CD14-positive monocyte (primary cell): ENCODE results near the gene TCF7. TPM values are rescaled to one million over a fixed set of nuclear protein-coding genes. Genes with fewer than 3 reads are reported as not detected.

Source experiments
- DNase-seq, 3 donors: peaks; one replicate each; pipeline ENCODE4 v3.0.0-alpha.2; 2011 to 2022
- H2AFZ ChIP-seq: 2 replicates; pipeline ENCODE4 v1.6.0; 2012; ENCODE audit warnings: mild to moderate bottlenecking, low read depth, low read length, inconsistent platforms; ENCODE audit not compliant: insufficient read depth, poor library complexity, severe bottlenecking
- H3K27ac ChIP-seq, 2 donors: 1 replicate in 1 of 2; 2 replicates in 1 of 2; pipeline ENCODE4 v1.5.1; 2012 to 2013; ENCODE audit warnings: low read length in 2 of 2, control low read depth in 1 of 2, inconsistent platforms in 1 of 2, low read depth in 1 of 2, mild to moderate bottlenecking in 1 of 2
- H3K27me3 ChIP-seq, 2 donors: one replicate each; pipeline versions ENCODE4 v1.6.0 to v1.6.1; 2011 to 2013; ENCODE audit warnings: low read length in 2 of 2; ENCODE audit not compliant: control insufficient read depth in 2 of 2, insufficient read depth in 2 of 2
- H3K36me3 ChIP-seq, 2 donors: replicated peaks in 1 of 2; 1 replicate in 1 of 2; 2 replicates in 1 of 2; pipeline versions ENCODE4 v1.5.1 to v1.6.1; 2012 to 2013; ENCODE audit warnings: low read length in 2 of 2, control low read depth in 1 of 2, inconsistent platforms in 1 of 2, mild to moderate bottlenecking in 1 of 2; ENCODE audit not compliant: insufficient read depth in 2 of 2, control insufficient read depth in 1 of 2
- H3K4me1 ChIP-seq, 2 donors: 1 replicate in 1 of 2; 2 replicates in 1 of 2; pipeline versions ENCODE4 v1.5.1 to v1.6.1; 2012 to 2013; ENCODE audit warnings: low read length in 2 of 2, control low read depth in 1 of 2, inconsistent platforms in 1 of 2, mild to moderate bottlenecking in 1 of 2, moderate library complexity in 1 of 2; ENCODE audit not compliant: insufficient read depth in 2 of 2, control insufficient read depth in 1 of 2
- H3K4me2 ChIP-seq: replicated peaks from 2 replicates; pipeline ENCODE3; 2012; ENCODE audit warnings: low read length, moderate library complexity, mild to moderate bottlenecking; ENCODE audit not compliant: poor library complexity, severe bottlenecking; ENCODE audit errors: extremely low read depth
- H3K4me3 ChIP-seq, 3 experiments: fragments of 200-600 bp in 1 of 3; sonication (generic) in 1 of 3; replicated peaks in 1 of 3; 1 replicate in 2 of 3; 2 replicates in 1 of 3; pipeline ENCODE4 v1.5.1; 2011 to 2013; ENCODE audit warnings: low read length in 3 of 3, mild to moderate bottlenecking in 3 of 3, control low read depth in 2 of 3, low read depth in 2 of 3, inconsistent platforms in 1 of 3, moderate library complexity in 1 of 3
- H3K79me2 ChIP-seq: 2 replicates; pipeline ENCODE4 v1.6.0; 2012; ENCODE audit warnings: mild to moderate bottlenecking, control low read depth, inconsistent platforms, low read length, moderate library complexity; ENCODE audit not compliant: insufficient read depth
- H3K9ac ChIP-seq: 2 replicates; pipeline ENCODE4 v1.6.0; 2017; ENCODE audit warnings: low read length, mild to moderate bottlenecking; ENCODE audit not compliant: insufficient read depth, poor library complexity, severe bottlenecking
- H3K9me3 ChIP-seq, 2 donors: replicated peaks in 1 of 2; 1 replicate in 1 of 2; 2 replicates in 1 of 2; pipeline versions ENCODE4 v1.5.1 to v1.6.1; 2012 to 2013; ENCODE audit warnings: low read length in 2 of 2, control low read depth in 1 of 2; ENCODE audit not compliant: control insufficient read depth in 1 of 2, insufficient read depth in 1 of 2
- H4K20me1 ChIP-seq: 2 replicates; pipeline ENCODE4 v1.6.0; 2012; ENCODE audit warnings: mild to moderate bottlenecking, low read length, control low read depth, moderate library complexity; ENCODE audit not compliant: insufficient read depth
- H3K27ac Mint-ChIP-seq, 7 donors: one replicate each; pipeline ENCODE4 v1.8.0; 2020; ENCODE audit warnings: mild to moderate bottlenecking in 7 of 7, mixed read lengths in 7 of 7, moderate library complexity in 6 of 7, inconsistent platforms in 2 of 7
- H3K27me3 Mint-ChIP-seq, 3 donors: one replicate each; pipeline ENCODE4 v1.8.0; 2021 to 2022; ENCODE audit warnings: low read depth in 3 of 3, mild to moderate bottlenecking in 3 of 3, mixed read lengths in 3 of 3, moderate library complexity in 3 of 3, inconsistent platforms in 1 of 3
- H3K36me3 Mint-ChIP-seq, 2 donors: one replicate each; pipeline ENCODE4 v1.8.0; 2020; ENCODE audit warnings: mixed read lengths in 2 of 2, inconsistent platforms in 1 of 2, mild to moderate bottlenecking in 1 of 2
- H3K4me1 Mint-ChIP-seq: one replicate; pipeline ENCODE4 v1.8.0; 2020; ENCODE audit warnings: mild to moderate bottlenecking, mixed read lengths
- H3K4me3 Mint-ChIP-seq, 2 donors: one replicate each; pipeline ENCODE4 v1.8.0; 2020; ENCODE audit warnings: mild to moderate bottlenecking in 2 of 2, mixed read lengths in 2 of 2, moderate library complexity in 1 of 2
- H3K9me3 Mint-ChIP-seq, 7 donors: one replicate each; pipeline ENCODE4 v1.8.0; 2020 to 2022; ENCODE audit warnings: mixed read lengths in 7 of 7, mild to moderate bottlenecking in 6 of 7, moderate library complexity in 6 of 7, inconsistent platforms in 2 of 7
- CTCF ChIP-seq: fragments of 200-600 bp; IDR thresholded peaks from one replicate; pipeline ENCODE4 v1.8.0; 2022; ENCODE audit warnings: antibody characterized with exemption, mild to moderate bottlenecking
- WGBS: methylation state at CpG from one replicate; pipeline ENCODE4 v1.1.5; 2013; ENCODE audit warnings: missing lambda C conversion rate; ENCODE audit not compliant: insufficient coverage; 5-methylcytosine and 5-hydroxymethylcytosine counted together
- intact Hi-C, 2 donors: fragments of 100-400 bp; cut with micrococcal nuclease; formaldehyde crosslinking; loops; one replicate each; pipeline versions ENCODE4 v1.15.0 to v1.15.1; 2023
- polyA plus RNA-seq, 3 donors: library from polyadenylated mRNA; depleted of rRNA in 1 of 3; unstranded in 2 of 3; stranded (reverse) in 1 of 3; fragments of 300-500 nt in 2 of 3; fragments of >200 nt in 1 of 3; fragmentation: Illumina TruSeq in 2 of 3; gene quantifications; 1 replicate in 2 of 3; 2 replicates in 1 of 3; pipeline ENCODE4 v1.2.3, GENCODE V29; 2012 to 2021

Gene TCF7
- polyA plus RNA-seq, 3 donors, result 0.15 to 0.84 (median 0.83) TPM

GRCh38 chr5:134084570-134084969 lies 29.9 kb upstream of the TCF7 start:
- no peak for DNase-seq
- no peaks in the 10 kb centered on the region for H3K79me2 ChIP-seq
- H3K4me3 Mint-ChIP-seq, result no peak overlapping the region
- H4K20me1 ChIP-seq, result no peaks in the 10 kb centered on the region
- no peak overlapping the region for H3K27ac Mint-ChIP-seq
- H3K36me3 ChIP-seq, result no peaks in the 10 kb centered on the region
- no peak overlapping the region for H3K4me2 ChIP-seq
- no peaks in the 10 kb centered on the region for H3K9me3 ChIP-seq
- intact Hi-C loops, result no loop called here
- H3K4me1 ChIP-seq, result no peaks in the 10 kb centered on the region
- H3K9ac ChIP-seq, result no peak overlapping the region
- H3K4me3 ChIP-seq, result no peak overlapping the region
- H3K27me3 ChIP-seq, result no peaks in the 10 kb centered on the region
- H2AFZ ChIP-seq, result no peak overlapping the region
- WGBS, result 41% methylated on average over 2 of the region's 2 CpGs
- no peaks in the 10 kb centered on the region for H3K4me1 Mint-ChIP-seq
- H3K9me3 Mint-ChIP-seq, result no peaks in the 10 kb centered on the region
- H3K27ac ChIP-seq, result no peak overlapping the region
- no peaks in the 10 kb centered on the region for H3K36me3 Mint-ChIP-seq
- TF ChIP-seq CTCF, result no peak
- H3K27me3 Mint-ChIP-seq, result peaks cover 2 to 7% (median 5%) of the 10 kb centered on the region in 3 donors

GRCh38 chr5:134085411-134085810 lies 29.1 kb upstream of the TCF7 start:
- no peaks in the 10 kb centered on the region for H3K36me3 ChIP-seq
- Mint-ChIP-seq H3K27ac (no peak overlapping the region), H3K27me3 (peaks cover 2 to 9% (median 5%) of the 10 kb centered on the region in 3 donors), H3K4me1 (no peaks in the 10 kb centered on the region), H3K9me3 (no peaks in the 10 kb centered on the region), H3K36me3 (no peaks in the 10 kb centered on the region), H3K4me3 (no peak overlapping the region)
- H3K27ac ChIP-seq, result no peak overlapping the region
- no peak for DNase-seq
- no peak overlapping the region for H2AFZ ChIP-seq
- no peaks in the 10 kb centered on the region for H4K20me1 ChIP-seq
- H3K4me2 ChIP-seq, result no peak overlapping the region
- H3K27me3 ChIP-seq, result no peaks in the 10 kb centered on the region
- H3K4me1 ChIP-seq, result no peaks in the 10 kb centered on the region
- 89% methylated on average over 1 of the region's 6 CpGs for WGBS
- no peak overlapping the region for H3K4me3 ChIP-seq
- no peaks in the 10 kb centered on the region for H3K79me2 ChIP-seq
- no peak for TF ChIP-seq CTCF
- intact Hi-C loops, result no loop called here
- H3K9ac ChIP-seq, result no peak overlapping the region
- no peaks in the 10 kb centered on the region for H3K9me3 ChIP-seq
